GM12892 (cell line): ENCODE data around the gene CCNB2.

Source experiments
- POLR2A ChIP-seq: IDR thresholded peaks from 2 replicates; pipeline ENCODE4 v1.6.1; 2011; ENCODE audit warnings: low read depth, low read length, control low read depth
- POLR2AphosphoS5 ChIP-seq: IDR thresholded peaks from 2 replicates; pipeline ENCODE4 v1.6.1; 2011; ENCODE audit warnings: low read depth, low read length, control low read depth

DNA sequence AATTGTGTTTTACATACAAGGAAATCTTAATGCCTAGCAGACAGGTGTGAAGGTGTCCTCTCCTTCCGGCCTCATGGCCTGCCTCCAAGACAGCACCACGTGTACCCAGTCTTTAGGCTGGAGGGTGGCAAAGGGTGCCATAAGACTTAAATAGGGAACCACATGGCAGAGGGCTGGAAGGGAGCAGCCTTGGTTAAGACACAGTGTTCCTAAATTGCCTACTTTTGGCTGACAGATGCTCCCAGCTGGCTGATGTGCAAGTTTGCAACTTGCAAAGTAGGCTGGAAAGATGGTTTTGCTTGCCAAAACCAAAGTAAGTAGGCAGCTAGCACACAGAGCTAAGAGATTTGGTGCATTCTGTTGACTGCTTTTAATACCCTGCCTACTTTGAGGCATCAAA is 45.2 kb downstream of the CCNB2 start:
- no peak for TF ChIP-seq POLR2AphosphoS5
- no peak for TF ChIP-seq POLR2A
